MM.1S (cell line): ENCODE results near the gene ALDH18A1.

Experiments used
- CTCF ChIP-seq: fragments of 300-600 bp; sonication (generic); IDR thresholded peaks from 2 replicates; pipeline ENCODE4 v1.5.1; 2016; ENCODE audit warnings: antibody characterized with exemption, low read length, mixed read lengths
- EZH2 ChIP-seq: fragments of 300-600 bp; sonication (generic); optimal IDR thresholded peaks from 2 replicates; pipeline ENCODE3; 2017; ENCODE audit warnings: low read depth, mild to moderate bottlenecking, antibody characterized with exemption, low read length, mixed read lengths

GRCh38 chr10:95697429-95697828 is 40.9 kb upstream of the ALDH18A1 start:
- TF ChIP-seq CTCF (no peak), EZH2 (no peak)
